Endothelial cell of umbilical vein (primary cell): ENCODE measurements around the gene PKP4. TPM values are rescaled to one million over a fixed set of nuclear protein-coding genes. Genes with fewer than 3 reads are reported as not detected.

Experiments
- BruUV-seq: library from RNA; stranded (reverse); fragments of 400-500 nt; replicated peaks from 2 replicates; lab custom pipeline; 2021; lab: Mats Ljungman, UMichigan
- CTCF ChIA-PET: fragments of 300-600, 350-600 bp; sonication (Branson Sonifier 250); formaldehyde crosslinking; loops from one replicate; lab custom pipeline; 2021; ENCODE audit warnings: antibody characterized with exemption, inconsistent platforms; lab: Charles Lee
- POLR2A ChIA-PET: fragments of 300-600, 350-600 bp; sonication (Branson Sonifier 250); formaldehyde crosslinking; loops from one replicate; lab custom pipeline; 2021; ENCODE audit warnings: antibody characterized with exemption, inconsistent platforms; lab: Charles Lee
- DNase-seq: peaks from one replicate; pipeline ENCODE4 v3.0.0-alpha.2; 2011; ENCODE audit warnings: low read depth, low spot score
- FAIRE-seq: peaks from 2 replicates; lab custom pipeline; 2011; peaks lifted over from hg19 to GRCh38; lab: Jason Lieb, UNC
- H2AFZ ChIP-seq: 2 replicates; pipeline ENCODE4 v1.6.0; 2012; ENCODE audit warnings: low read depth, low read length, control low read depth, inconsistent platforms
- H3K27ac ChIP-seq: 2 replicates; pipeline ENCODE4 v1.5.1; 2011; ENCODE audit warnings: low read depth, mild to moderate bottlenecking, control low read depth, low read length, moderate library complexity; ENCODE audit not compliant: insufficient read depth
- H3K27me3 ChIP-seq, 2 experiments: 2 replicates each; pipeline versions ENCODE4 v1.6.0 to v1.6.1; 2011; ENCODE audit warnings: low read length in 2 of 2, mixed read lengths in 1 of 2; ENCODE audit not compliant: control insufficient read depth in 2 of 2, insufficient read depth in 2 of 2
- H3K36me3 ChIP-seq, 2 experiments: 2 replicates in 1 of 2; 3 replicates in 1 of 2; pipeline ENCODE4 v1.5.1; 2011; ENCODE audit warnings: low read length in 2 of 2, mild to moderate bottlenecking in 1 of 2, moderate library complexity in 1 of 2; ENCODE audit not compliant: control insufficient read depth in 2 of 2, insufficient read depth in 2 of 2; ENCODE audit errors: extremely low read depth in 1 of 2
- H3K4me1 ChIP-seq: 3 replicates; pipeline ENCODE4 v1.5.1; 2011; ENCODE audit warnings: mild to moderate bottlenecking, low read length; ENCODE audit not compliant: control insufficient read depth, insufficient read depth; ENCODE audit errors: extremely low read depth
- H3K4me2 ChIP-seq: 2 replicates; pipeline ENCODE4 v1.6.1; 2011; ENCODE audit warnings: low read length, control low read depth, mixed read lengths; ENCODE audit not compliant: insufficient read depth
- H3K4me3 ChIP-seq, 3 experiments: fragments of 200-600 bp in 1 of 3; sonication (generic), shearing (Covaris generic) in 1 of 3; replicated peaks in 1 of 3; 2 replicates each; pipeline ENCODE4 v1.5.1; 2011 to 2016; ENCODE audit warnings: control low read depth in 3 of 3, low read length in 3 of 3, mild to moderate bottlenecking in 2 of 3, inconsistent platforms in 1 of 3, low read depth in 1 of 3, moderate library complexity in 1 of 3; ENCODE audit not compliant: insufficient read depth in 1 of 3
- H3K79me2 ChIP-seq: 2 replicates; pipeline ENCODE4 v1.6.0; 2012; ENCODE audit warnings: low read length, inconsistent platforms; ENCODE audit not compliant: control insufficient read depth, insufficient read depth
- H3K9ac ChIP-seq: replicated peaks from 2 replicates; pipeline ENCODE3; 2011; ENCODE audit warnings: low read length, control low read depth; ENCODE audit not compliant: insufficient read depth; ENCODE audit errors: extremely low read depth
- H3K9me1 ChIP-seq: replicated peaks from 3 replicates; pipeline ENCODE4 v1.6.0; 2011; ENCODE audit warnings: mild to moderate bottlenecking, low read length; ENCODE audit not compliant: control insufficient read depth, insufficient read depth; ENCODE audit errors: extremely low read depth
- H3K9me3 ChIP-seq: replicated peaks from 2 replicates; pipeline ENCODE4 v1.5.1; 2012; ENCODE audit warnings: low read length, inconsistent platforms; ENCODE audit not compliant: control insufficient read depth, insufficient read depth
- H4K20me1 ChIP-seq: replicated peaks from 2 replicates; pipeline ENCODE3; 2011; ENCODE audit warnings: mild to moderate bottlenecking, low read length; ENCODE audit not compliant: control insufficient read depth, insufficient read depth; ENCODE audit errors: extremely low read depth
- EZH2 ChIP-seq: IDR thresholded peaks from 2 replicates; pipeline ENCODE4 v1.6.1; 2012; ENCODE audit warnings: borderline replicate concordance, low read depth, mild to moderate bottlenecking, moderate library complexity, low read length, inconsistent platforms; ENCODE audit not compliant: severe bottlenecking
- FOS ChIP-seq: IDR thresholded peaks from 2 replicates; pipeline ENCODE4 v1.6.1; 2011; ENCODE audit warnings: mild to moderate bottlenecking, low read length, moderate library complexity, borderline replicate concordance; ENCODE audit not compliant: insufficient read depth
- GATA2 ChIP-seq: IDR thresholded peaks from 2 replicates; pipeline ENCODE4 v1.7.0; 2011; ENCODE audit warnings: low read depth, mild to moderate bottlenecking, moderate library complexity, mixed read lengths, low read length; ENCODE audit not compliant: insufficient read length, insufficient read depth
- JUN ChIP-seq: IDR thresholded peaks from 2 replicates; pipeline ENCODE4 v1.6.1; 2011; ENCODE audit warnings: borderline replicate concordance, low read depth; ENCODE audit not compliant: insufficient read length, insufficient read depth
- MYC ChIP-seq: IDR thresholded peaks from one replicate; pipeline ENCODE4 v1.6.1; 2011; ENCODE audit warnings: mild to moderate bottlenecking, low read depth, low read length
- POLR2A ChIP-seq: IDR thresholded peaks from 2 replicates; pipeline ENCODE4 v1.6.1; 2012; ENCODE audit warnings: low read depth, mild to moderate bottlenecking, control low read depth, low read length
- POLR2AphosphoS5 ChIP-seq: IDR thresholded peaks from 2 replicates; pipeline ENCODE4 v1.6.1; 2012; ENCODE audit warnings: low read depth, mild to moderate bottlenecking, control low read depth, low read length, moderate library complexity; ENCODE audit not compliant: insufficient read depth
- dilution Hi-C: fragments of 300-500 bp; cut with MboI; formaldehyde crosslinking; loops from one replicate; pipeline ENCODE4 v1.15.0; 2019; ENCODE audit warnings: low sequenced_read_pairs; ENCODE audit not compliant: extremely low pct_ligation_motif_present
- intact Hi-C: fragments of 100-400 bp; cut with micrococcal nuclease; formaldehyde crosslinking; loops from one replicate; pipeline ENCODE4 v1.10.0; 2022
- polyA plus RNA-seq, 4 experiments: library from polyadenylated mRNA; depleted of rRNA in 3 of 4; stranded (reverse) in 3 of 4; unstranded in 1 of 4; fragments of >200 nt; gene quantifications; 2 replicates each; pipeline versions ENCODE4 v1.2.1 to v1.2.3, GENCODE V29; 2011 to 2012; ENCODE audit warnings: missing spikeins in 1 of 4
- total RNA-seq: library from RNA; stranded (reverse); gene quantifications from 2 replicates; pipeline ENCODE4 v1.2.3, GENCODE V29; 2021
- TF ChIP-seq, protein P1 (sequence below): IDR thresholded peaks from 2 replicates; pipeline ENCODE4 v1.6.1; 2011; ENCODE audit not compliant: insufficient read depth, insufficient read length
- TF ChIP-seq, protein P2 (sequence below), 2 donors: IDR thresholded peaks; 1 replicate in 1 of 2; 2 replicates in 1 of 2; pipeline ENCODE4 v1.5.1; 2011; ENCODE audit warnings: low read length in 2 of 2, mild to moderate bottlenecking in 2 of 2, moderate library complexity in 2 of 2, control low read depth in 1 of 2, inconsistent platforms in 1 of 2, low read depth in 1 of 2; ENCODE audit not compliant: insufficient read depth in 1 of 2; ENCODE audit errors: extremely low read depth in 1 of 2

Gene PKP4
- total and polyA plus RNA-seq, 2 donors (not counting 3 experiments of a cell fraction or from before 2014, with no cell fraction given) = 35.4 to 68.5 TPM

- TF ChIP-seq POLR2A (no peak), JUN (no peak), FOS (no peak), POLR2AphosphoS5 (no peak), EZH2 (no peak), MYC (no peak), GATA2 (no peak)
- TF ChIP-seq, protein P1, sequence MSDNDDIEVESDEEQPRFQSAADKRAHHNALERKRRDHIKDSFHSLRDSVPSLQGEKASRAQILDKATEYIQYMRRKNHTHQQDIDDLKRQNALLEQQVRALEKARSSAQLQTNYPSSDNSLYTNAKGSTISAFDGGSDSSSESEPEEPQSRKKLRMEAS = no peak
- TF ChIP-seq, protein P2, sequence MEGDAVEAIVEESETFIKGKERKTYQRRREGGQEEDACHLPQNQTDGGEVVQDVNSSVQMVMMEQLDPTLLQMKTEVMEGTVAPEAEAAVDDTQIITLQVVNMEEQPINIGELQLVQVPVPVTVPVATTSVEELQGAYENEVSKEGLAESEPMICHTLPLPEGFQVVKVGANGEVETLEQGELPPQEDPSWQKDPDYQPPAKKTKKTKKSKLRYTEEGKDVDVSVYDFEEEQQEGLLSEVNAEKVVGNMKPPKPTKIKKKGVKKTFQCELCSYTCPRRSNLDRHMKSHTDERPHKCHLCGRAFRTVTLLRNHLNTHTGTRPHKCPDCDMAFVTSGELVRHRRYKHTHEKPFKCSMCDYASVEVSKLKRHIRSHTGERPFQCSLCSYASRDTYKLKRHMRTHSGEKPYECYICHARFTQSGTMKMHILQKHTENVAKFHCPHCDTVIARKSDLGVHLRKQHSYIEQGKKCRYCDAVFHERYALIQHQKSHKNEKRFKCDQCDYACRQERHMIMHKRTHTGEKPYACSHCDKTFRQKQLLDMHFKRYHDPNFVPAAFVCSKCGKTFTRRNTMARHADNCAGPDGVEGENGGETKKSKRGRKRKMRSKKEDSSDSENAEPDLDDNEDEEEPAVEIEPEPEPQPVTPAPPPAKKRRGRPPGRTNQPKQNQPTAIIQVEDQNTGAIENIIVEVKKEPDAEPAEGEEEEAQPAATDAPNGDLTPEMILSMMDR (IDR thresholded peaks at IDR 0.05; ENCODE audit: extremely low read depth in 1 of 2, insufficient read depth in 1 of 2, low read depth in 1 of 2, low read length in 2 of 2) = no peak
- Histone ChIP-seq H3K79me2 (no peaks in the 10 kb centered on the region), H3K27ac (peak overlapping the region; percentile 83), H3K4me1 (peaks cover 27% of the 10 kb centered on the region), H3K9me3 (no peaks in the 10 kb centered on the region), H4K20me1 (no peaks in the 10 kb centered on the region), H3K4me2 (no peak overlapping the region), H3K4me3 (no peak overlapping the region), H3K36me3 (no peaks in the 10 kb centered on the region), H2AFZ (no peak overlapping the region), H3K27me3 (no peaks in the 10 kb centered on the region), H3K9me1 (no peaks in the 10 kb centered on the region), H3K9ac (no peak overlapping the region)
- FAIRE-seq = no peak
- CTCF ChIA-PET = interaction anchor here (1.3 to 2.3 kb wide), 5 partner anchors 20 to 575 kb away, joined by 3 to 8 read pairs (median 5); no protein-coding TSS in a partner anchor
- peak; percentile 42 for DNase-seq
- POLR2A ChIA-PET = no interaction called here
- BruUV-seq = no TSS peak
- intact Hi-C loops (no loop called here), dilution Hi-C loops (no loop called here)
These were observed 142.2 kb downstream of the PKP4 start for GRCh38 chr2:158598862-158599517.
